GM13977 (cell line): ENCODE results near the gene MYO15A.

Experiments used
- DNase-seq: peaks from one replicate; pipeline ENCODE4 v3.0.0; 2012; ENCODE audit warnings: low spot score
- in situ Hi-C: fragments of 300-500 bp; cut with MboI; formaldehyde crosslinking; loops from one replicate; pipeline ENCODE4 v1.12.0; 2022; ENCODE audit warnings: low sequenced_read_pairs, low pct_unique_long_range_greater_than_20kb, mixed read lengths, inconsistent platforms; ENCODE audit not compliant: unreplicated experiment
- TF ChIP-seq, protein P1 (sequence below): IDR thresholded peaks from 2 replicates; pipeline ENCODE4 v1.5.1; 2012; ENCODE audit warnings: mild to moderate bottlenecking, control low read depth; ENCODE audit not compliant: insufficient read depth; ENCODE audit errors: extremely low read depth, missing control alignments

Gene MYO15A

DNA sequence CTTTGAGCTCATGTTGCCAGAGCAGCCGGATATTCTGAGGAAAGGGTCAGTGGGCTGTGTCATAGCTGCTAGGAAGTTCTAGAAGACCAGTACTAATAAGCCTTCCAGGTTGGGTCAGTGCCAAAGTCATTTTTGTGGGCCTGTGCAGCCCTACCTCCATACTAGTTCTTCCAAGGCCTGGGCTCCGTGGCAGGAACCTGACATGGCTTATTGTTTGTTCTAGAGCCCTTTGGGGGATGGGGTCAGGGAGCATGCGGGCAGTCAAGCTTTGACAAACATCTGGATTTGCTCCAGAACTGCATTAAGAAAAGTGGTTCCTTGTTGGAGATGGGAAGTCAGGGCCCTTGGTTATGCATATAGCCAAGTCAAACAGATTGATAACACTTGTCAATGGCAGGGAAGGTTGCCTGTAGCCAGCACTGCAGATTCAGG lies 82.7 kb downstream of the MYO15A start:
- in situ Hi-C loops, result no loop called here
- no peak for DNase-seq
- TF ChIP-seq, protein P1, sequence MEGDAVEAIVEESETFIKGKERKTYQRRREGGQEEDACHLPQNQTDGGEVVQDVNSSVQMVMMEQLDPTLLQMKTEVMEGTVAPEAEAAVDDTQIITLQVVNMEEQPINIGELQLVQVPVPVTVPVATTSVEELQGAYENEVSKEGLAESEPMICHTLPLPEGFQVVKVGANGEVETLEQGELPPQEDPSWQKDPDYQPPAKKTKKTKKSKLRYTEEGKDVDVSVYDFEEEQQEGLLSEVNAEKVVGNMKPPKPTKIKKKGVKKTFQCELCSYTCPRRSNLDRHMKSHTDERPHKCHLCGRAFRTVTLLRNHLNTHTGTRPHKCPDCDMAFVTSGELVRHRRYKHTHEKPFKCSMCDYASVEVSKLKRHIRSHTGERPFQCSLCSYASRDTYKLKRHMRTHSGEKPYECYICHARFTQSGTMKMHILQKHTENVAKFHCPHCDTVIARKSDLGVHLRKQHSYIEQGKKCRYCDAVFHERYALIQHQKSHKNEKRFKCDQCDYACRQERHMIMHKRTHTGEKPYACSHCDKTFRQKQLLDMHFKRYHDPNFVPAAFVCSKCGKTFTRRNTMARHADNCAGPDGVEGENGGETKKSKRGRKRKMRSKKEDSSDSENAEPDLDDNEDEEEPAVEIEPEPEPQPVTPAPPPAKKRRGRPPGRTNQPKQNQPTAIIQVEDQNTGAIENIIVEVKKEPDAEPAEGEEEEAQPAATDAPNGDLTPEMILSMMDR, result no peak

DNA sequence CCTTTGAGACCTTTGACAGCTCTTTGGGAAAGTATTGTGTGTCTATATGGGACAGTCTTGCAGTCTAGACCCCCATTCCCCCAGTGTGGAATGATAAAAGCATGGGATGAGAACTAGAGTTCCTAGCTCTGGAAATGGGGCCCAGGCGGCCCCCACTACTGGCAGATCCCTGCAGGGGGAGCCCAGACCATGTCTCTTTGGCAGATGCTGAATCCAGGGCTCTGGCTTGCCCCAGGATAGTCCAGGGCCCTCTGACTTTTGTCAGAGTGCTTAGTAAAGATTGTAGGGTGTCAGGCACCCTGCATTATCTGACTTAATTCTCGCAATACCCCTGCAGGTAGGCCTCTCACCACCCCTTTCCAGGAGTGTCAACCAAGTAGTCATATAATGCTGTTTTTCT lies 83.4 kb downstream of the MYO15A start:
- TF ChIP-seq, protein P1, result peak; percentile 28
- no peak for DNase-seq
- in situ Hi-C loops, result no loop called here

DNA sequence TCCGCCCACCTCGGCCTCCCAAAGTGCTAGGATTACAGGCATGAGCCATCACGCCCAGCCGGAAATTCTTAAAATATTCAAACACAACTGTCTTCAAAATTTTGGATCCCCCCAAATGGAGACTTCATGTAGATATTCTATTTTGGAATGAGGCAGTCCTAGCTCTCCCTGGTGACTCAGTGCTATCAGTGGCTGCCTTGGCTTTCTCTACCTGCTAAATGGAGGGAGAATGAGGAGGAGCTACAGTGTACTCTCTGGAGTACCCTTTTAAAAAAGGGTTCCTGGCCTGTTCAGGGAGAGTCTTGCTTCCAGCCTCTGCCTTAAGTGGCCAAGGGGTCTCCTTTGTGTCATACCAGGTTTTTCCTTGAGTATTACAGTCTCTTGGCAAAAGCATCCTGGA lies 85.8 kb downstream of the MYO15A start:
- in situ Hi-C loops, result no loop called here
- DNase-seq, result no peak
- TF ChIP-seq, protein P1, result no peak

DNA sequence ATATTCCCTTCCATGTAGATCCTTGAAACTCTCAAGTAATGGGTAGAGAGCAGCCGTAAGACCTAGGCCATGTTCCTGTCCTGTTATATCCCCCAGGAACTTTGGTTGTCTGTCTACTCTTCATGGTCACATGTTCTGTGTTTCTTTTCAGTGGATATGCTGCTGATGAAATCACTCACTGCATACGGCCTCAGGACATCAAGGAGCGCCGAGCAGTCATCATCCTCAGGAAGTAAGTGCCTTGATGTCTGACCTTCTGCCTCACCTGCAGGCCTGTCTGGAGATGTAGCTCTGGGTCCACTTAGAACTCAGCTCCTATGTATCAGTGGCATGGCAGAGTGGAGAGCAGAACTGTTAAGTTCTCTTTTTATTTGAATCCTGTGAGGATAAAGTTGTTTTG lies 86.2 kb downstream of the MYO15A start:
- in situ Hi-C loops, result no loop called here
- no peak for DNase-seq
- TF ChIP-seq, protein P1, result no peak

DNA sequence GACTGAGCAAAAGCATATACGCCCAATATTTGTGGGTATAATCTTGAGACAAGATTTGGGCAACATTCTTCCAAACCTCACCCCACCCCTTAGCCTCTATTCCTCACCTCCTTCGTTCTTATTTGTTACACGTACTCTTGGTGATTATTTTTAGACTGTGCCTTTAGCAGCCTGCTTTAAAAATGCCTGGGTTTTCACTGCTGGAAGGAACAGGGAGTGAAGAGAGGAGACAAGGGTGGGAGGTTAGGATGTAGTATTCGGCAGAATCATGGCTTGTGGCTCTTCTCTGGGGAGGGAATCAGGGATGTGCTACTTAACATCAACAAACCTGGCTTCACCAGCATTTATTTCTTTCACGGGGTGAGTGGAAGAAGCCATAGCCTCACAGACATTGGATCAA lies 86.7 kb downstream of the MYO15A start:
- TF ChIP-seq, protein P1, result no peak
- no peak for DNase-seq
- in situ Hi-C loops, result no loop called here

DNA sequence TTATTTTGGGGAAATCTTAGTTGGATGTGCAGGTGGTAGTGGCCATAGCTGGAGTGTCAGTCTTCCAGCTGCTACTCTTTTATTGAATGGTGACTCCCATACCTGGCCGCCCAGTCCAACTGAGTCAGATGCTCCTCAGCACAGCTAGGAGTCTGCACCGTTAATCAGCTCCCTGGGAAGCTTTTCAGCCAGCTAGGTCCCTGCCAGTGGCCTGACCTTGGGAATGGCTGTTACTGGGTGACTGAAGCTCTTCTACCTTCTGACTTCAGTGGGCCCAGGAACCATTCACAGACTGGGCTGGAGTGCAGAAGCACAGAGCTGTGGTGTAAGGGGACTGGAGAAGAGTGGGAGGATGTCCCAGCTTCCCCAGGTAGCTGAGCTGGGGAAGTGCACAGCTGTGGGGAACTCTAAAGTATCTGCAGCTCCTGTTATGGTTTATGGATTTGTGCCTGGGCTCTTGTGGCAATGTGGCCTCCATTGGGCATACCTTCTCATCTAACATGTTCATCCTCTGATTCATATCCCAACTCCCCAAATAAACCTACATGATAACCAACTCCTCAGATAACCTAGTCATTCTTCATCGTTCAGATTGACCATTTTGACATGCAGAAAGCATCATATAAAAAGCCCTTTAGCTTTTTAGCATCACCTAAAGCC lies 89.1 kb downstream of the MYO15A start:
- no peak for DNase-seq
- in situ Hi-C loops, result no loop called here
- TF ChIP-seq, protein P1, result no peak
